ENCODE results near the gene SNN. TPM values are rescaled to one million over a fixed set of nuclear protein-coding genes. Genes with fewer than 3 reads are reported as not detected.

SNN gene
- total and polyA plus RNA-seq, 2 of the 8 experiments (the other 6 are each of a cell fraction or from before 2014, with no cell fraction given): 37.4 to 66.9 TPM

DNA sequence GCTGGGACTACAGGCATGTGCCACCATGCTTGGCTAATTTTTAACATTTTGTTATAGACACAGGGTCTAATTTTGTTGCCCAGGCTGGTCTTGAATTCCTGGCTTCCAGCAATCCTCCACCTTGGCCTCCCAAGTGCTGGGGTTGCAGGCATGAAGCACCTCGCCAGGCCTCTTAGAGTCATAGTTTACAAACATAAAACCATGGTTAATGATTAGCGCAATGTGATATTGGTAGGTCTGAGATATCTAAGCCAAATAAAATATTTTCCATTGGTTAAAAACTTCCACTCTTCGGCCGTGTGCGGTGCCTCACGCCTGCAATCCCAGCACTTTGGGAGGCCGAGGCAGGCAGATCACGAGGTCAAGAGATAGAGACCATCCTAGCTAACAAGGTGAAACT, 57.8 kb downstream of the SNN start:
- no peak overlapping the region for H3K14ac ChIP-seq (ENCODE audit: insufficient read length)
- no peak overlapping the region for H3K4me3 ChIP-seq (ENCODE audit: extremely low read depth in 1 of 4, insufficient read depth in 2 of 4, low read depth in 3 of 4, low read length in 4 of 4)
- 97% methylated on average over 7 of the region's 8 CpGs; no CpG with 5 or more reads in 1 of the 2 experiments for WGBS, 2 experiments (ENCODE audit: extremely low coverage in 1 of 2, insufficient coverage in 1 of 2, insufficient read length in 1 of 2, insufficient replicate concordance in 2 of 2, low coverage in 1 of 2, low lambda C conversion rate in 2 of 2, missing lambda C conversion rate in 1 of 2)
- H4K91ac ChIP-seq (replicated peaks; ENCODE audit: insufficient read length, low read length): no peak overlapping the region
- H3K79me2 ChIP-seq (ENCODE audit: control insufficient read depth in 1 of 2, insufficient read depth in 2 of 2, low read length in 2 of 2): no peaks in the 10 kb centered on the region
- ChIA-PET POLR2A (ENCODE audit: partially characterized antibody) (no interaction called here), CTCF (ENCODE audit: partially characterized antibody) (interaction anchor here (0.7 to 1.6 kb wide), 2 partner anchors 10 to 44 kb away, joined by 3 to 4 read pairs; no protein-coding TSS in a partner anchor)
- no peak overlapping the region for H3K56ac ChIP-seq (replicated peaks; ENCODE audit: insufficient read length, low read depth, low read length)
- H3K4me1 ChIP-seq (replicated peaks in 1 of 4; ENCODE audit: control insufficient read depth in 3 of 4, insufficient read depth in 4 of 4, low read length in 3 of 4): no peaks in the 10 kb centered on the region
- no peak overlapping the region for H3K23ac ChIP-seq (ENCODE audit: insufficient read length)
- no peak overlapping the region for H2BK20ac ChIP-seq (ENCODE audit: low read length)
- H2BK12ac ChIP-seq (ENCODE audit: low read depth, low read length): no peak overlapping the region
- no peak overlapping the region for H2BK15ac ChIP-seq (ENCODE audit: low read length)
- H4K20me1 ChIP-seq (replicated peaks in 1 of 2; ENCODE audit: control insufficient read depth in 1 of 2, insufficient read depth in 2 of 2, low read length in 2 of 2): no peaks in the 10 kb centered on the region
- DNase-seq (ENCODE audit: low read depth in 1 of 2, low spot score in 2 of 2) (no peak), FAIRE-seq (no peak)
- H2AFZ ChIP-seq (ENCODE audit: low read length): no peak overlapping the region
- H3K79me1 ChIP-seq (ENCODE audit: low read depth, low read length): no peaks in the 10 kb centered on the region
- no peak overlapping the region for H3K18ac ChIP-seq (ENCODE audit: extremely low read depth, low read length)
- no peaks in the 10 kb centered on the region for H3K27me3 ChIP-seq (replicated peaks in 1 of 4; ENCODE audit: control insufficient read depth in 3 of 4, extremely low read depth in 1 of 4, insufficient read depth in 3 of 4, low read length in 3 of 4)
- no peaks in the 10 kb centered on the region for H3K23me2 ChIP-seq (ENCODE audit: low read depth, low read length)
- H3K9me3 ChIP-seq (ENCODE audit: insufficient read depth in 2 of 2, low read depth in 1 of 2, low read length in 1 of 2): no peaks in the 10 kb centered on the region
- H2AK5ac ChIP-seq (ENCODE audit: low read depth, low read length): no peak overlapping the region
- no peak overlapping the region for H3K4ac ChIP-seq (replicated peaks; ENCODE audit: insufficient read length, low read depth, low read length)
- H3K27ac ChIP-seq (ENCODE audit: low read depth, low read length): no peak overlapping the region
- peaks cover 0 to 20% (median 4%) of the 10 kb centered on the region in 4 experiments; a peak in 4 of 8 replicates for H3K36me3 ChIP-seq (ENCODE audit: control insufficient read depth in 2 of 4, insufficient read depth in 4 of 4, low read length in 3 of 4)
- H3K4me2 ChIP-seq (ENCODE audit: insufficient read depth in 1 of 2, low read depth in 2 of 2, low read length in 2 of 2): no peak overlapping the region
- H4K8ac ChIP-seq (ENCODE audit: extremely low read depth, insufficient read depth, low read length): no peak overlapping the region
- H2BK5ac ChIP-seq (ENCODE audit: low read depth, low read length): no peak overlapping the region
- no peak overlapping the region for H3K9ac ChIP-seq (replicated peaks in 1 of 4; ENCODE audit: extremely low read depth in 1 of 4, low read depth in 3 of 4, low read length in 3 of 4)
- H4K5ac ChIP-seq (ENCODE audit: insufficient read length, low read depth, low read length): no peak overlapping the region
- H2BK120ac ChIP-seq (replicated peaks; ENCODE audit: low read depth, low read length): no peak overlapping the region
- no peak for TF ChIP-seq GABPA (IDR thresholded peaks at IDR 0.05; ENCODE audit: borderline replicate concordance, insufficient read depth, low read length)
- TF ChIP-seq HDAC6 (IDR thresholded peaks at IDR 0.05; ENCODE audit: low read depth, low read length): no peak
- TF ChIP-seq TBP (IDR thresholded peaks at IDR 0.05; ENCODE audit: low read depth, low read length): no peak
